Activated CD4-positive, CD25-positive, alpha-beta regulatory T cell treated with anti-CD3 and anti-CD28 coated beads, Interleukin-2, amount 50 U/mL, for 72 hours (primary cell): Measurements from ENCODE around the gene SCIN.
"Not testable (repeated sequence)": the region's sequence is repeated elsewhere in the genome, so short reads cannot be mapped to it uniquely, and the experiment has no call there.

Source experiments
- DNase-seq: peaks from one replicate; pipeline ENCODE4 v3.0.0; 2021

Gene SCIN

DNA sequence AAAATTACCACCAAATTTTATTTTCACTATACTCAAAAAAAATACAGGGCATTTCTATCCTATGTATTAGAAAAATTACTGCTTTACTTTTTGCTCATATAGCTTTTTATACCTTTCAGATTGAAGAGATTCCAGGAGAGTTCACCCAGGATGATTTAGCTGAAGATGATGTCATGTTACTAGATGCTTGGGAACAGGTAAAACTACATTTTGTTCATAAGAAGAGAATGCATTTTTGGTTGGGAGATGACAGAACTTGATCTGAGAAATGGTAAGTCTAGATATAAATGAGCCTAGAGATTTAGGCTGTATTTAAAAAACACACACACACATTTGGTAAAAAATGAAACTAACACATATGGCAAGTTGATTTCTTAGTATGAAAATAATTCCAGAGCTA, 78.8 kb downstream of the SCIN start:
- no peak for DNase-seq

DNA sequence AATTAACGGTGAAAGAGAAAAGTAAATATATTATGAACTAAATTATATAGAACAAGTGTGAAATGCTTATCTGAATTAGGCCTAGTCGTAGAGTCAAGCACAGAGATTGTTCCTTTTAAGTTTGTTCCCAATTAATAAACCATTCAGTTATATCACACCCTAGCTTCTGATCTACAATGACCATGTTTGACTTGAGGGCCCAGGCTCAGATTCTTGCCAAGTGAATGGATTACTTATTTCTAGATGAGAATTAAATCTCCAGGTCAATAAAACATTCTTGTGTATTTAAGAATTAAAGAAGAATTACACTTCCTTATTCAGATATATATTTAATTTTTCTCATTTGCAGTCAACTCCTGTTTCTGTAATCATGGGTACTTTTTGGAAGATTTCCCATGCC, 79.6 kb downstream of the SCIN start:
- no peak for DNase-seq

DNA sequence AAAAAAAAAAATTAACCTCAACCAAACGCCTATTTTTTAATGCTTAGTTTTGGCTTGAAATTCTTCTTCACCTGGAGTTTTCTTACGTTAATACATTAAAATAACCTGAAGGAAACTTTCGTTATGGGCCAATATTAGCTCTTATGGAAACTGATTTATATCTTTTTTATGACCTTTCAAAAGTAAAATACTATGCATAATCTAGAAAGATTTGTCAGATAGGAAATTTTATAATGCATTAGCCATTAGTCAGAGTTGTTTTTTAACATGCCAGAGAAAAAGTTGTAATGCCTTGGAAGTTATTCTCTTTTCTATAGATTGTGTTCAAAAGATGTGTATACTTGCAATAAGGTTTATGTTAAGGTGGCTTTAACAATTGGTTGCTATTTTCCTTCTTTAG, 82.6 kb downstream of the SCIN start:
- DNase-seq: no peak

DNA sequence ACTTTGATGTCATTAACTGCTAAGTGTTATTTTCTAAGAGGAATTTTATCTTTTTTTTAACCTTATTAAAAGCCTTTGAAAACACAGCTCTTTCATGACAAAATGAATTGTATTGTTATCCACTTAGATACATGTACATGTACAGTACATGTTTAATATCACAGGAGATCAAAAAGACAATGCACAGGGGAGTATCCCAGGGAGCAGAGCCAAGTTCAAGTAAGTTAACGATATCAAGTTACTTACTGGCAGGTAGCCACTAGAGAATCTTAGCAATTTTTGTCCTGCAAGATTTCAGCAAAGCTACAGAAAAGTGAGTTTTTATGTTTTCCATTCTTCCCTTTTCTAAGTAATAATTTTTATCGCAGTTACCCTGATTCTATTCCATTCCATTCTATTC, 83.0 kb downstream of the SCIN start:
- DNase-seq: no peak

DNA sequence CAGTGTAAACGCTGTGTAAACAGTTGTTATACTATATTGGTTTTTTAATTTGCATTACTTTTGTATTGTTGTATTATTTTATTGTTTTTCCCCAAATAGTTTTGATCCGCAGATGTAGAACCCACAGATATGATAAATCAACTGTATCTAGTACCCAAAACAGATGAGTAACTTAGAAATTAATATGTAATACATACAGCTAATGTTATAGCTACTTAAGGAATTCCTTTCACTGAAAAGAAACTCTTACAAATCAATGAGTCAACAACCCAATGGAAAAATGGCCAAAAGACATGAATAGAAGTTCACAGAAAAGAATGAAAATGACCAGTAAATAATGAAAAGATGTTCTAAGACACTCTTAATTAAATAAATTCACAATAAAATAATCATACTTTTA, 84.6 kb downstream of the SCIN start:
- DNase-seq: no peak

DNA sequence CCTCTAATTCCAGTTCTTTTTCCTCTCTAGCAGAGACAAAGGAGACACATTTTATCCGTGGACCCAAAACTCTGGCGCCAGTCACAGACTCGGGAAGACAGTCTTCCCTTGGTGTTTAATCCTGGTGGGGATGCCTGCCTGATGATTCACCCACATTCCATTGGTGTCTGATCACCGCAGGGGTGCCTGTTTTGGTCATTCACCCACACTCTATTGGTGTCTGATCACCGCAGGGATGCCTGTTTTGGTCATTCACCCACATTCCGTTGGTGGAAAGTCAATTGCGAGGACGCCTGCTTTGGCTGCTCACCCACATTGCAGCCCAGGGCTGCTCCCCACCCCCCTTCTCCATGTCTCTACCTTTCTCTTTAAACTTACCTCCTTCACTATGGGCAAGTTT, 89.9 kb downstream of the SCIN start:
- not testable (repeated sequence) for DNase-seq

DNA sequence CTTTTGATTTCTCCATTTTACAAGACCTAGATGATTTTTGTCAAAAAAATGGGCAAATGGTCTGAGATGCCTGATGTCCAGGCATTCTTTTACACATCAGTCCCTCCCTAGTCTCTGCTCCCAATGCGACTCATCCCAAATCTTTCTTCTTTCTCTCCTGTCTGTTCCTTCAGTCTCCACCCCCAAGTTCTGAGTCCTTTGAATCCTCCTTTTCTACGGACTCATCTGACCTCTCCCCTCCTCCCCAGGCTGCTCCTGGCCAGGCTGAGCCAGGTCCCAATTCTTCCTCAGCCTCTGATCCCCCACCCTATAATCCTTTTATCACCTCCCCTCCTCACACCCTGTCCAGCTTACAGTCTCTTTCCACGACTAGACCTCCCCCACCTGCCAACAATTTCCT, 90.5 kb downstream of the SCIN start:
- not testable (repeated sequence) for DNase-seq

DNA sequence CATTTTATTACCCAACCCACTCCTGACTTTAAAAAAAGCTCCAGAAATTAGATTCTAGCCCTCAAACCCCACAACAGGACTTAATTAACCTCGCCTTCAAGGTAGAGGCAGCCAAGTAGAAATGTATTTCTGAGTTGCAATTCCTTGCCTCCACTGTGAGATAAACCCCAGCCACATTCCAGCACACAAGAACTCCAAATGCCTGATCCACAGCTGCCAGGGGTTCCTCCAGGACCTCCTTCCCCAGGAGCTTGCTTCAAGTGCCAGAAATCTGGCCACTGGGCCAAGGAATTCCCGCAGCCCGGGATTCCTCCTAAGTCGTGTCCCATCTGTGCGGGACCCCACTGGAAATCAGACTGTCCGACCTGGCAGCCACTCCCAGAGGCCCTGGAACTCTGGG, 91.1 kb downstream of the SCIN start:
- no peak for DNase-seq

DNA sequence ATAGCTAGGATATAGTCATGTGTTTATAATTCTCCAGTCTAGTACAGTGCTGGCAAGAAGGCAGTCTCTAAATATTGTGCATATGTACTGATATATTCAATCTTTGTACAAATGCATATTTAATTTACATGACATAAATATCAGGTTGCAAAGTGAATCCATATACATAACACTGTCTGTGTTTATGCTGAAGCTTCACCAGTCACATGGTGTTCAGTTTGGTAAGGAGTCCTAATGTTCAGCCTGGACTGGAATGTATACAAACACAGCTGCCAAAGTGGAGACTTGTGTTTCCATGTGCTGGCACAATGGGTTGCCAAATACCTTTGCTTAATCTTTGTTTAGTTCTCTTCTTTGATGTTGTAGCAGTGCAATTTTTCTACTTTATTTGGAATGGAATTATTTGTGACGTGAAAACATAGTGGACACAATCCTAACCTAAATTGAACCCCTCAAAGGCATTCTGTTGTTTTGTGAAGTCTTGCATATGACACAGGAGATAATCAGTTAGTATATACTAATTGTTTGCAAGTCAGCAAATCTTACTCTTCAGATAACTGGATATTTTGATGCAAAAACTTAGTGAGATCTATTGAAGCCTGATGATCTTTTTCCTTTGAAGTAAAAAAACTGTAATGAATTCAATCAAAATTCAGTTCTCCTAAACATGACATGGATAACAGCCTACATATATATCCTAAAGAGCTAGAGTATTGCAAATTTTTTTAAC, 99.6 kb downstream of the SCIN start:
- DNase-seq: no peak

DNA sequence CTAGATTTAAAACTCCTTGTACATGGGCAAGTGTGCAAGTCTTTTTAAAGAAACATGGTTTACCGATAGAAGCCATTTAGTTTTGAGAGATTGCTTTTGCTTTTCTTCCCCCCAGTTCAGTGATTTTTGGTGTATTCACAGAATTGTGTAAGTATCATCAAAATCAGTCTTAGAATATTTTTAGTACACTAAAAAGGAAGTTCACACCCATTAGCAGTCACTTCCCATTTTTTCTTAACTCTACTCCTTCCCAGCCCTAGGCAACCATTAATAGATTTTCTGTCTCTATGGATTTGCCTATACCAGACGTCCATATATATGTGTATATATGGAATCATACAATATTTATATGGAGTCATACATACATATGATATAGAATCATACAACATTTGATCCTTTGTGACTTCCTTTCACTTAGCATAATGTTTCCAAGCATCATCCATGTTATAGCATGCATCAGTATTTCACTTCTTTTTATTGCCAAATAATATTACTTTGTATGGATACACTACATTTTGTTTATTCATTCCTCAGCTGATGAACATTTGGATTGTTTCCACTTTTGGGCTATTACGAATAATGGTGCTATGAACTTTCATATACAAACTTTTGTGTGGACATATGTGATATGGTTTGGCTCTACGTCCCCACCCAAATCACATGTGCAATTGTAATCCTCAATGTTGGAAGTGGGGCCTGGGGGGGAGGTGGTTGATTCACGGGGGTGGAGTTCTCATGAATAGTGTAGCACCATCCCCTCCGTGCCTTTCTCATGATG, 100.4 kb downstream of the SCIN start:
- no peak for DNase-seq

DNA sequence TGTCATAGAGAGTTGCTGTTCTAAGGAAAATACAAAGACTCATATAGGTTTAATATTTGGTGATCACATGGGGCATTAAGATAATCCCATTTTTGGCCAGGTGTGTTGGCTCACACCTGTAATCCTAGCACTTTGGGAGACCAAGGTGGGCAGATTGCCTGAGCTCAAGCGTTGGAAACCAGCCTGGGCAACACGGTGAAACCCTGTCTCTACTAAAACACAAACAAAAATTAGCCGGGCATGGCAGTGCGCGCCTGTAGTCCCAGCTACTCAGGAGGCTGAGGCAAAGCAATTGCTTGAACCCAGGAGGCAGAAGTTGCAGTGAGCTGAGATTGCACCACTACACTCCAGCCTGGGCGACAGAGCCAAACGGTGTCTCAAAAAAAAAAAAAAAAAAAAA, 102.9 kb downstream of the SCIN start:
- DNase-seq: not testable (repeated sequence)

DNA sequence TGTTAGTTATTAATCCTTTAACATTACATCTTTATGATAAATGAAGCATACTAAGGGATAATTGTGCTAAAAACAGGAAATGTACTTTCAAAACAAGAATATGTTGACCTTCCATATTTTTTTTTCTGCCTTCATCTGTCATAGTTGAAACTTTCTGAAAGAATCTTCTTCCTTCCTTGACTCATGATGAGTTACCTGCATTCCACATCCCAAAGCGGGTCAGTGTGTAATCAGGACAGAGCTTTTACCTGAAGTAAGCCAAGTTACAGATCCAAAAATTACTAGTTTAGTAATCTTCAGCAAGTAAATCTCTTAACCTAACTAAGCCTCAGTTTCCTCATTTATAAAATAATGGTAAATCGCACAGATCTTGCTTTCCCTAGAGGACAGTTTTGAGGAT, 103.5 kb downstream of the SCIN start:
- no peak for DNase-seq

DNA sequence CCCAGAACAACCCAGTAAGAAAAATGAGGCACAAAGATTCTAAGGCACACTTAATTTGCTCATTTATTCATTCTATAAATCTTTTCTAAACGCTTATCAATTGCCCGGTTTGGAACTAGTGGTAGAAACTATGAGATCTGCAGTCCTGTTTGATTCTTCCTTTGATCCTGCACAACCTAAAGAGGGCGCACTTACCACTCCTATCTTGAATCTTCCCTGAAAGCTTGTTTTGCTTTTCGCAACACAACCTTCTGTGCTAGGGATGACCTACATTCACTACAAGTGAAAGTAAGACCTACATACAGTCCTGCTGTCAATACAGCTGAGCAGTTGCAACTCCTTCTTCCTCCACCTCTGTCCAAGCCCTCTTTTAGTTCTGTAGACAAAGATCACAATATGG, 104.3 kb downstream of the SCIN start:
- DNase-seq: no peak

DNA sequence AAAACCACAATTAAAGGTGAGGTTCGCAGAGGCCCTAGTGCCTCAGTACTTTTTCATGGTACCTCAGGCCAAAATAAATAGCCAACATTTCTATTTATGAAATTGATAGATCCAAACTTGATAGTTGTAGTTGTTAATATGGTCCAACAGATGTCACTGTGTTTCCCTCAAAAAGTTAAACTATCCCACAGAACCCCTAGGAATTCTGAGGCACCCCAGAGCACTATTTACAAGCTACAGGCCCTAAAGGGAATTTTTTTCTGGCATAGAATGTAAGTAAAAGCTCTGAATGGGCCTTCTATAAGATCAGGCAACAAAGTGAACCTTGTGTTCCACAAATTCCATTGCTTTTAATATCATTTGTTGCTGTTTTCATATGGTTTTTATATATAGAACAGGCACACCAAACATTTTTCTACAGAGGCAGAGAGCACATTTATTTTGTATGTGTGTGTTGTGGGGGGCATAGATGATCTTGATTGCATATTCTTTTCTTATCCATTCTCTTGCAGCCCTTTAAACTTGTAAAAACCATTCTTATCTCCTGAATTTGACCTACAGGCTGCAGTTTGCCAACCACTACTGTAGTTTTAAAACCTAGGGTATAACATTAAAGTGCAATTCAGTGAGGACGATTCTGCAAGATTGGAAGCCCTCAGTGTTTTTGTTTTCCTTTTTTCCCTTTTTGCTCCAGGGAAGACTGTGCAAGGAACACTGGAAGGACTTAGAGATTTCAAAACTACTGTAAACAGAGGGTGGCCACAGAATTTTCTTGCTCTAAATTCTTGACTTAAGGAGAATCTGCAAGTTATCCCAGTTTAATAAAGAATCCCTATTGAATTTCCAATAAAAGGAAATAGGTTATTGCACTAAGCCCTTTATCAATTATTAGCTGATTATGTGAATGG, 113.4 kb downstream of the SCIN start:
- no peak for DNase-seq

DNA sequence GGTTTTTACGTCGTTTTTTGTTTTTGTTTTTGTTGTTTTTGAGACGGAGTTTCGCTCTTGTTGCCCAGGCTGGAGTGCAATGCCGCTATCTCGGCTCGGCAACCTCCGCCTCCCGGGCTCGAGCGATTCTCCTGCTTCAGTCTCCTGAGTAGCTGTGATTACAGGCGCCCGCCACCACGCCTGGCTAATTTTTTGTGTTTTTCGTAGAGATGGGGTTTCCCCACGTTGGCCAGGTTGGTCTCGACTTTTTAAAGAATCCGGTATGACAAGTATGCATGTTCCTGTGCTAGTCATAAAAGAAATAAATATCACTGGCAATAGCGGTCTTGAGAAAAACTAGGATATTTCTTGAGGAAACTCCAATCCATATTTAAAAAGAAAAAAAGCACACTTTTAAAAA, 114.2 kb downstream of the SCIN start:
- DNase-seq: no peak

DNA sequence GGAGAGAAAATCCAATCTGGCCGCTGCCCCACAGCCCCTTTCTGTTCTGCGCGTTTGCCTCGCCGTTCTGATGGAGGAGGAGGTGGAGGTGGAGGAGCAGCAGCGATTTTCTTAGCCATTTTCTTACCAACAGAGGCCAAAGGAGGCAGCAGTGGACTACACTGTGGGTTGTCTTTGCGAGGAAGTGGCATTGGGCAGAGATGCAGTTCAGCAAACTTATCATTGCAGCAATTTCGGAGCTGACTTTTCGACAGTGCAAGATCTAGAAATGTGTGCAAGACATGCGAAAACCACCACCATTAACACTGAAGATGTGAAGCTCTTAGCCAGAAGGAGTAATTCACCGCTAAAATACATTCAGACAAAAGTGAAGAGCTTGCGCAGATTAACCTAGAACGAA, 115.0 kb downstream of the SCIN start:
- DNase-seq: no peak

DNA sequence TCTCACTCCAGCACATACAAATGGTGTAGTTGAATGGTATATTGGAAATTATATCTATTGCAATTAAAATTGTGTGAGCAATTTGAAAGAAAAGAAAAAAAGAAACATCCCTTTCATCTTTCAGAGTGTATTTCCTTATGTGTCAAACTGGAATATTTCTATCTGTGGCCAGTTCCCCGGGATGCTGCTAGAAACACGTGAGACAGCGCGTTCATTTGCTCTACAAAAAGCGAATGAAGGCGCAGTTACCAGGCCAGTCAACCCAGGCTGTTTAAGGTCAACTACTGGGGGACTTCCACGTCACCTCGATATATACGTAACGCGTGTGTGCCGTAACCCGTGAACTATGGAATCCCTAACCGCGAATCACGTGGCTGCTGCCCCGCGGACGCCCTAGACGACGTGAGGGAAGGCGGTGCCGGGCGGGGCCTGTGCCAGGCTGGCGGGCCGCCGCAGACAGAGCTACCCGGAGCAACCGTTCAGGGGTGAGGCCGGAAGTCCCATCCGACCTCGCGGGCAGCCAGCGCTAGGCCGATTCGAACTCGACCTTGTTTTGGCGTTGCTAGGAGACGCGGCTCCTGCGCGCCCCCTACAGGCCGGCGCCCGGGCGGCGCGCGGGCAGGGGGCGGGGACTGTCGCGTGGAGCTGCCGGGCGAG, 115.8 kb downstream of the SCIN start:
- DNase-seq: peak; percentile 97

DNA sequence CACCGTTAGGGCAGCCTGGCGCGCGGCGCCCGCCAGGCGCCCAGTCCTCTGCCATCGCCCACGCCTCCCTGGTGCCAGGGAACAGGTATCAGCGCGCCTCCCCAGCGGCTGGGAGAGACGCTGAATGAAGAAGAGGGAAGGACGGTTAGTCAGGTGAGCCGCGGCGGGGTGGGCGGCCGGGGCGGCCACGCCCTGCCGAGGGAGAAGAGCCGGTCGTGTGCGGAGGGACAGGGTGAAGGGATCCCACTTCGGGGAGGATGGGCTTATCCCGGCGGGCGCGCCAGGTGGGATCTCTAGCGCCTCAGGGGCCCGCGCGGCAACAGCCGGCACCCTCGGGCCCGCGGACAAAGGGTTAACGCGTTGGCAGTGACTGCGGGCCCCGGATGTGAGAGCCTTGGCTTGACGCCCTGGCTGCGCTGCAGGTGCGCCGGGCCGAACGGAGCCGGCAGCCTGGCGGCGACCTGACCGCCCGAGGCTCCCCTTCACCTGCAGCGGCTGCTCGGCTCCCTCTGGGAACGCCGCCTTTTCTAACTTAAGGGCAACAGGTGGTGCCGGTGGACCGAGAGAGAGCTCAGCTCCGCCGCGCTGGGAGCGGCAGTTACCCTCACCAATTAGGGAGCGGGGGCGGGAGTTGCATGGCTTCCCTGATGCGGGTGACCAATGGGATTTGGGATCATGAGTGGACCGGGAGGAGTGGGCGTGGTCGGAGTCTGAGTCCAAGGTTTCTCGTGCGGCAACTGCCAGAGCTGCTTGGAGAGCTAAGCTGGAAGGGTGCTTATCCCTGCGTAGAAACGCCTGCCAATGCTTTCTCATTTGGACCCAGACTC, 116.6 kb downstream of the SCIN start, which contains the start of gene ARL4A:
Gene ARL4A, plus strand, starts transcription at position 743 of the 827 bp plus-strand sequence. CDS start 622 bp downstream, outside the sequence.
- peak; percentile 84 for DNase-seq

DNA sequence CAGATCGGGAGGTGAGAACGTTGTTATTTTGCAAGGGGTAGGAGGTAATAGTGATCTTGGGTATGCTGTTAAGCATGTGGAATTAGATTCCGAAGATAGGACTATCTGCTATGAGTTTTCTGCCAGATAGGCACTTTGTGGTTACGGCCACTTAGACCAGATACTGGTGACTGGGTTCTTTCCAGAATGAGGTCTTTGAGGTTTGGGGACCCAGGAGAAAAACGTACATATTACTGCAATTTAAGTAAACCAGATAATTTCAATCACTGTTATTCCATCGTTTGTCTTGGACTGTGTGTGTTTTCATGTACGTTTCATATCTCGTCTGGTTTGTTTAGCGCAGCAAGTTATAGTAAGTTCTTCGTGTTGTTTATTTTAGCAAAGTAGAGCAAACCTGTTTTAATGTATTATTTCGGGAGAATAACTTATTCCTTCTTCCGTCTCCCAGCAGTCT, 117.2 kb downstream of the SCIN start:
- DNase-seq: no peak

DNA sequence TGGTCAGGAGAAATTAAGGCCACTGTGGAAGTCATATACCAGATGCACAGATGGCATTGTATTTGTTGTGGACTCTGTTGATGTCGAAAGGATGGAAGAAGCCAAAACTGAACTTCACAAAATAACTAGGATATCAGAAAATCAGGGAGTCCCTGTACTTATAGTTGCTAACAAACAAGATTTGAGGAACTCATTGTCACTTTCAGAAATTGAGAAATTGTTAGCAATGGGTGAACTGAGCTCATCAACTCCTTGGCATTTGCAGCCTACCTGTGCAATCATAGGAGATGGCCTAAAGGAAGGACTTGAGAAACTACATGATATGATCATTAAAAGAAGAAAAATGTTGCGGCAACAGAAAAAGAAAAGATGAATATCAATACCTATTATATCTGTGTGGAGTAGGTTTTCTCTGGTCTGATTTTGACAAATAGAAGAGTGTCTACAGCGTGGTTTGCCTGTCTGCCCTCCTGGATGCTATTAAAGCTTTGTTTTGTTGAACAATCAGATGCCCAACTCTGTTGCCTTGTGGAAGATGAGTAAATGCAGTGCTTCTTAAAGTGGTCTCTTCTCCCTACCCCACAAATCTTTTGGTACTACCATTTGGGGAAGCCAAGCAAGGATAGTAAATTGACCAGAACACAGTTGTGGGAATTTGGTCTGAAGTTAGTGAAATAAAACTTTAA, 118.1 kb downstream of the SCIN start:
- DNase-seq: not testable (repeated sequence)

DNA sequence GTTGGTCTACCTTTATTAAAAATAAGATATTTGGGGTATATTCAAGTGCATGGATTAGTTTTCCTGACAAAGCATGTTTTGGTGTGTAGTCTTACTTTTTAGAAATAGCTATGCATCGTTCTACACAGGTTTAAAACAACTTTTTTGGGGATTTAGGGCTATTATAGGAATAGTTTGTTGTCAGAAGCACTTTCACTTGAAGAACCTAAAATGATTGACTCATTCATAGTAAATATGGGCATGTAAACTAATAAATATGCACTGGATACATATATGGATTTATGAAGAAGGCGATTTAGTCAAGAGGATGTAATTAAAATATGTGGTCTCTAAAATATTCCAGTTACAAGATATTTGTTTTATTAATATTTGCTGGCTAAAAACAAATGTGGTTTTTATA, 118.9 kb downstream of the SCIN start:
- DNase-seq: no peak
